Activated CD8-positive, alpha-beta T cell treated with anti-CD3 and anti-CD28 coated beads for 36 hours (primary cell): ENCODE measurements around the gene THAP7. TPM values are rescaled to one million over a fixed set of nuclear protein-coding genes. Genes with fewer than 3 reads are reported as not detected.

Experiments used
- ATAC-seq: fragments of 200-7000 bp; cut with Tn5 transposase; one replicate; pipeline ENCODE4 v1.10.0; 2021; ENCODE audit warnings: mild to moderate bottlenecking, moderate library complexity
- CTCF ChIA-PET: fragments of 350-600 bp; sonication (Branson Sonifier 250); formaldehyde crosslinking; loops from one replicate; lab custom pipeline; 2021; ENCODE audit warnings: antibody characterized with exemption; lab: Charles Lee
- POLR2A ChIA-PET: fragments of 350-600 bp; sonication (Branson Sonifier 250); formaldehyde crosslinking; loops from one replicate; lab custom pipeline; 2021; ENCODE audit warnings: antibody characterized with exemption; lab: Charles Lee
- DNase-seq: peaks from one replicate; pipeline ENCODE4 v3.0.0-alpha.2; 2020
- H3K27ac Mint-ChIP-seq: one replicate; pipeline ENCODE4 v1.8.0; 2021; ENCODE audit warnings: mild to moderate bottlenecking, mixed read lengths
- H3K27me3 Mint-ChIP-seq: one replicate; pipeline ENCODE4 v1.8.0; 2021; ENCODE audit warnings: mixed read lengths
- H3K36me3 Mint-ChIP-seq: one replicate; pipeline ENCODE4 v1.8.0; 2021; ENCODE audit warnings: low read depth, mixed read lengths
- H3K4me1 Mint-ChIP-seq: one replicate; pipeline ENCODE4 v1.8.0; 2021; ENCODE audit warnings: low read depth, mixed read lengths
- H3K4me3 Mint-ChIP-seq: one replicate; pipeline ENCODE4 v1.8.0; 2021; ENCODE audit warnings: mild to moderate bottlenecking, moderate library complexity, mixed read lengths
- H3K9me3 Mint-ChIP-seq: one replicate; pipeline ENCODE4 v1.8.0; 2021; ENCODE audit warnings: mixed read lengths
- intact Hi-C: fragments of 100-400 bp; cut with micrococcal nuclease; formaldehyde crosslinking; loops from one replicate; pipeline ENCODE4 v1.10.0; 2022
- total RNA-seq, 2 experiments: library from RNA; stranded (reverse); gene quantifications; one replicate each; pipeline ENCODE4 v1.2.3, GENCODE V29; 2021
- TF ChIP-seq, protein P1 (sequence below): fragments of 200-600 bp; IDR thresholded peaks from one replicate; pipeline ENCODE4 v1.8.0; 2022; ENCODE audit warnings: antibody characterized with exemption, mild to moderate bottlenecking

Gene THAP7
- total RNA-seq, 2 experiments from 2014 or later = 23.7 to 23.8 TPM

- intact Hi-C loops = no loop called here
- H3K27ac Mint-ChIP-seq = no peak overlapping the region
- TF ChIP-seq, protein P1, sequence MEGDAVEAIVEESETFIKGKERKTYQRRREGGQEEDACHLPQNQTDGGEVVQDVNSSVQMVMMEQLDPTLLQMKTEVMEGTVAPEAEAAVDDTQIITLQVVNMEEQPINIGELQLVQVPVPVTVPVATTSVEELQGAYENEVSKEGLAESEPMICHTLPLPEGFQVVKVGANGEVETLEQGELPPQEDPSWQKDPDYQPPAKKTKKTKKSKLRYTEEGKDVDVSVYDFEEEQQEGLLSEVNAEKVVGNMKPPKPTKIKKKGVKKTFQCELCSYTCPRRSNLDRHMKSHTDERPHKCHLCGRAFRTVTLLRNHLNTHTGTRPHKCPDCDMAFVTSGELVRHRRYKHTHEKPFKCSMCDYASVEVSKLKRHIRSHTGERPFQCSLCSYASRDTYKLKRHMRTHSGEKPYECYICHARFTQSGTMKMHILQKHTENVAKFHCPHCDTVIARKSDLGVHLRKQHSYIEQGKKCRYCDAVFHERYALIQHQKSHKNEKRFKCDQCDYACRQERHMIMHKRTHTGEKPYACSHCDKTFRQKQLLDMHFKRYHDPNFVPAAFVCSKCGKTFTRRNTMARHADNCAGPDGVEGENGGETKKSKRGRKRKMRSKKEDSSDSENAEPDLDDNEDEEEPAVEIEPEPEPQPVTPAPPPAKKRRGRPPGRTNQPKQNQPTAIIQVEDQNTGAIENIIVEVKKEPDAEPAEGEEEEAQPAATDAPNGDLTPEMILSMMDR = no peak
- CTCF ChIA-PET = no interaction called here
- ATAC-seq (no peak), DNase-seq (no peak)
- H3K27me3 Mint-ChIP-seq = peaks cover 10% of the 10 kb centered on the region
- H3K36me3 Mint-ChIP-seq = no peaks in the 10 kb centered on the region
- no peaks in the 10 kb centered on the region for H3K9me3 Mint-ChIP-seq
- no peak overlapping the region for H3K4me3 Mint-ChIP-seq
- peaks cover 11% of the 10 kb centered on the region for H3K4me1 Mint-ChIP-seq
- POLR2A ChIA-PET = no interaction called here
Observed at GRCh38 chr22:20965888-20966855, 35.7 kb downstream of the THAP7 start.

GRCh38 chr22:20965104-20965887 lies 36.6 kb downstream of the THAP7 start:
- ChIA-PET POLR2A (no interaction called here), CTCF (no interaction called here)
- intact Hi-C loops = no loop called here
- no peaks in the 10 kb centered on the region for H3K9me3 Mint-ChIP-seq
- no peak overlapping the region for H3K27ac Mint-ChIP-seq
- DNase-seq (no peak), ATAC-seq (no peak)
- H3K27me3 Mint-ChIP-seq = peaks cover 10% of the 10 kb centered on the region
- H3K36me3 Mint-ChIP-seq = no peaks in the 10 kb centered on the region
- H3K4me3 Mint-ChIP-seq = no peak overlapping the region
- peaks cover 11% of the 10 kb centered on the region for H3K4me1 Mint-ChIP-seq
- TF ChIP-seq, protein P1 = no peak

DNA sequence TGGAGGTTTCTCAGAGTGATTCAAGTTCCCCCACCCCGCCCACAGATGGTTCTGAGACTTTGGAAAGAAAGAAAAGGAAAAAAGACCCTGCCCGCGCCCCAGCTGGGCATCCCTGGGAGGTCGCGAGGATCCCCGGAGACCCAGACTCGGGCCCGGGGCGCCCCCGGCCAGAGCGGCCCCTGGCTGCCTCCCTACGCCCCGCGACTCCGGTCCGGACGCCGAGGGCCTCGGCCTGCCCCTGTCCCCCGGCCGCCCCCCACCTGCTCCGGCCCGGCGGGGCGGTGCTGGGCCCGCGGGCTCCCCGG lies 37.2 kb downstream of the THAP7 start:
- Mint-ChIP-seq H3K27me3 (peaks cover 12% of the 10 kb centered on the region), H3K4me1 (peaks cover 11% of the 10 kb centered on the region), H3K27ac (no peak overlapping the region), H3K4me3 (peak overlapping the region; percentile 60), H3K36me3 (no peaks in the 10 kb centered on the region), H3K9me3 (no peaks in the 10 kb centered on the region)
- ChIA-PET CTCF (no interaction called here), POLR2A (no interaction called here)
- TF ChIP-seq, protein P1 = no peak
- DNase-seq (peak; percentile 49), ATAC-seq (no peak)
- intact Hi-C loops = no loop called here

DNA sequence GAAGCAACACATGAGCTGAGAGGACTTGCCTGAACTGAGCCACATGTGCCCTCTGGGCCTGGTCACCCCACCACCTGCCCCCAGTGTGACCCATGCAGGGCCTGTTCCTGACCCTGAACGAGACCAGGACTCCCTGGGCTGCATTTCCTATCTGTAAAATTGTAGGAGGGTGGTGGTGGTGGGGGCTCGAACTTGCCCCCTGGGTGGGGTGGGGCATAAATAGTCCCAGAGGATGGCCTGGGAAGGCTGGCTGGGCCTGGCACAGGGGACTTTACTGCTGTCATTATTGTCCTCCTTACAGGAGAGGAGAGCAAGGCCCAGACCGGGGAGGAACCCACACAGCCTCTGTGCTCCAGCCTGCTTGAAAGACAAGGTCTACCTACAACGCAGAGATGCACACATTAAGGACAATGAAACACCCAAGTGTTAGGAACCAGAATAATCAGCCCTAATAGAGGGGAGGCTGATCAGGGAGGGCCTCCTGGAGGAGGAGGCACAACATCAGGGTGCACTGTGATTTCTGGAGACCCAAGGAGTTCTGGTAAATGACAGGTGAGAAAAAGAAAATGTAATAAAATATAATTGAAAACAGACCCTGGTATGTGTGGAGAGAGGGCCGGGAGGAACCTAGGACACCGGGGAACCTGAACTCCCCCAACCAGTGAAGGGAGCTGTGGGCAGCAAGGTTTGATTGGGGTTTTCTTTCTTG lies 37.7 kb downstream of the THAP7 start:
- ChIA-PET POLR2A (no interaction called here), CTCF (no interaction called here)
- H3K4me1 Mint-ChIP-seq = peaks cover 11% of the 10 kb centered on the region
- peak overlapping the region; percentile 60 for H3K4me3 Mint-ChIP-seq
- peaks cover 12% of the 10 kb centered on the region for H3K27me3 Mint-ChIP-seq
- H3K36me3 Mint-ChIP-seq = no peaks in the 10 kb centered on the region
- intact Hi-C loops = no loop called here
- ATAC-seq (no peak), DNase-seq (no peak)
- H3K9me3 Mint-ChIP-seq = no peaks in the 10 kb centered on the region
- no peak overlapping the region for H3K27ac Mint-ChIP-seq
- TF ChIP-seq, protein P1 = no peak
